Fibroblast of mammary gland (primary cell): ENCODE data around the gene RAB28.
A peak's percentile ranks its signal among the peaks of the same experiment; 100 is the strongest.

Source experiments
- DNase-seq: peaks from one replicate; pipeline ENCODE4 v3.0.0-alpha.2; 2010; ENCODE audit warnings: low read depth
- H3K4me3 ChIP-seq: 2 replicates; pipeline ENCODE4 v1.5.1; 2011; ENCODE audit warnings: low read depth, mild to moderate bottlenecking, low read length, moderate library complexity; ENCODE audit not compliant: control insufficient read depth
- TF ChIP-seq, protein P1 (sequence below): conservative IDR thresholded peaks from 2 replicates; pipeline ENCODE4 v1.5.1; 2011; ENCODE audit warnings: low read depth, low read length, inconsistent platforms; ENCODE audit not compliant: control insufficient read depth, insufficient read depth

Gene RAB28

DNA sequence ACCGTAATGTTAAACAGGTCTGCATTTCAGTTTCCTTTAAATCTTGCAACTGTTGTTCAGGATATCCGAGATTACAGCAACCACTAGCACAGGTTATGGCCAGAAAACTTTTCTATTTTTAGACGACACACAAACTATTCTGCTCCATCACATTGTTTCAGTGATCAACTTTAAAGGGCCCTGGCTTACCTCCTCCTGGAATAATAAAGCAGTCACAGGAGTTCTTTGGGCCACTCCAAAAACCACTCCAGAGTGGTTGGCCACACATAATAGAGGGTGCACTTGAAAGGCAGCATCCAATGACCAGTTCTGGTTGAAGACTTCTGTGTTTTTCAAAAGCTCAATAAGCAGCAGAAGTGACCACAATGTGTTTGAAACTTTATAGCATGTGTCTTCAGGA is 118.9 kb downstream of the RAB28 start:
- no peak for DNase-seq
- TF ChIP-seq, protein P1, sequence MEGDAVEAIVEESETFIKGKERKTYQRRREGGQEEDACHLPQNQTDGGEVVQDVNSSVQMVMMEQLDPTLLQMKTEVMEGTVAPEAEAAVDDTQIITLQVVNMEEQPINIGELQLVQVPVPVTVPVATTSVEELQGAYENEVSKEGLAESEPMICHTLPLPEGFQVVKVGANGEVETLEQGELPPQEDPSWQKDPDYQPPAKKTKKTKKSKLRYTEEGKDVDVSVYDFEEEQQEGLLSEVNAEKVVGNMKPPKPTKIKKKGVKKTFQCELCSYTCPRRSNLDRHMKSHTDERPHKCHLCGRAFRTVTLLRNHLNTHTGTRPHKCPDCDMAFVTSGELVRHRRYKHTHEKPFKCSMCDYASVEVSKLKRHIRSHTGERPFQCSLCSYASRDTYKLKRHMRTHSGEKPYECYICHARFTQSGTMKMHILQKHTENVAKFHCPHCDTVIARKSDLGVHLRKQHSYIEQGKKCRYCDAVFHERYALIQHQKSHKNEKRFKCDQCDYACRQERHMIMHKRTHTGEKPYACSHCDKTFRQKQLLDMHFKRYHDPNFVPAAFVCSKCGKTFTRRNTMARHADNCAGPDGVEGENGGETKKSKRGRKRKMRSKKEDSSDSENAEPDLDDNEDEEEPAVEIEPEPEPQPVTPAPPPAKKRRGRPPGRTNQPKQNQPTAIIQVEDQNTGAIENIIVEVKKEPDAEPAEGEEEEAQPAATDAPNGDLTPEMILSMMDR: no peak
- H3K4me3 ChIP-seq: no peak overlapping the region

DNA sequence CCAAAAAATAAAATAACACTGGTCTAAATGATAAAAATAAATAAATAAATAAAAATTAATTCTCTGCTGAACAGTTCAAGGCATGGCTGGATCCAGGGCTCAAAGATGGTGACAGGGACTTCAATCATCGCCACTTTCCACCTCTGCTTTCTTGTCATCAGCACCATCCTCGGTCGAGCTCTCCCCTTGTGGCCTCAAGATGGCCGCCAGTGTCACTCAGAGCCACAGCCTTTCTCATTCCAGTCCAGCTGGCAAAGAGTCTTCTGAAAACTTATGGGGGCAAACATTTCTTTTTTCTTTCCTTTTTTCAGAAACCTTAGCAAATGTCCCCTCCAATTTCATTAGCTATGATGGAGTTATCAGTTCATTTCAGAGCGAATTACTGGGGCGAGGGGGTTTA is 119.5 kb downstream of the RAB28 start:
- TF ChIP-seq, protein P1: no peak
- H3K4me3 ChIP-seq: no peak overlapping the region
- DNase-seq: no peak

DNA sequence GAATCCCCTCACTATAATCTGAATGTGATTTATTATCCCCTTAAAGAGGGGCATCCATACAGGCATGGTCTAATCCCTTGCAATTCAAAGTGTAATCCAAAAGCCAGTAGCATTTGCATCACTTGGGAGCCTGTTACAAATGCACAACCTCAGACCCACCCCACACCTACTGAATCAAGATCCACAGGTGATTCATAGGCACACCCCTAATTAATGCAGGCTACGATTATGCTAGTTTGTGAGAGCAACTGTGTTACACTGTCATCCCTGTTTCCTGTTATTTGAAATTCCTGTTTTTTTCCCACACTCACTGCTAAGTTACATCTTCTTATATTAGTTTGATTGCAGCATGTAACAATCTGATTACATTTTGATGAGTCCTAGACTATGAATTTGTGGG is 120.0 kb downstream of the RAB28 start:
- no peak overlapping the region for H3K4me3 ChIP-seq
- no peak for DNase-seq
- TF ChIP-seq, protein P1: no peak

DNA sequence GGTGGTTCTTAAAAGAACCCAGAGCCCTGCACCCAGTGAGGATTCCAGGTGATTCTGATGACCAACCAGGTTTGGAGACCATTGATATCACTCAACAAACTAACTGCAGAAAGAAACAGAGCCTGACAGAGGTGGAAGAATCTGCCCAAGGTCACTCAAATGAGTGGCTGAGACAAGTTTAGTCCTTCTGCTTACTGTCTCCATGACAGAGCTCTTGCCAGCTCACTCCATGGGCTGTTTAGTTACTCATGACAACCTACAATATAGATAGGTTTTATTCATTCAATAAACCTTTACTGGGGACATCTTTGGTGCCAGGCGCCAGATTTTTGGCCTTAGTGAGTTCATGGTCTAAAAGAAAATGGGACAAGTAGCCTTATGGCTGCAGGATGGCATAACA is 124.3 kb downstream of the RAB28 start:
- TF ChIP-seq, protein P1: no peak

DNA sequence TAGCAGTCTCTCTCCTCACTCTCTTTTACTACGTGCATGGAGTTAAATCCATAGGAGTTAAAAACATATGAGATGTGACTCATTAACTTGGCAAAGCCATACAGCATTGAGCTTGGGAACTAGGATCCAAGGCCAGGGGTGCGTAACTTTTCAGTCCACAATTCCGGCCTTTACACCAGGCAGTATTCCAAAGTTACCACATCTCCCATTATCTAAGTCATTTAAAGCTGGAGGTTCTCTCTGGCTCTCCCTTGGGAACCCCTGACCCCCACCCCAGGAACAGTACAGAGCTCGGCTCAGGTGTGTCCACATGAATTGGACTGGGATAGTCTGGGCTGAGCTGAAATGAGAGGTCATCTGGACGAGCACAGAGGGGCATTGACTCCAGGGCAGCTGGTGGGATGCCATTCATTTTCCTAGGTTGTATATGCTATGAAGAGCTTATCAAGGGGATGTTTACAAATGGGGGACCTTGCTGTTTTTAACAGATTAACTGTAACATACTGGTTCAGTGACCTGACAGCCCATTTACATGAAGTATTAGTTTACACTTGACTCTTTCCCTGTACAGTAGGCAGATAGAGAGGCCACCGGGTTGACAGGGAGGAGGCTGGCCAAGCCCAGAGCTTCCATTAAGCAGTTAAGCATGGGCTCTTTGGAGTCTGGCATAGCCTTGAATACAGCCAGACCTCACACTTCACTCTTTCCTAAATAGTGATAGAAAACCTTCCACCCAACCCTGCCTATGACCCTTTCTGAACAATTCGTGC is 128.8 kb downstream of the RAB28 start:
- DNase-seq: peak; percentile 60
- H3K4me3 ChIP-seq: no peak overlapping the region
- TF ChIP-seq, protein P1: no peak

More for the DNA sequence above, 124.3 kb downstream of the RAB28 start:
- no peak for DNase-seq
- no peak overlapping the region for H3K4me3 ChIP-seq

DNA sequence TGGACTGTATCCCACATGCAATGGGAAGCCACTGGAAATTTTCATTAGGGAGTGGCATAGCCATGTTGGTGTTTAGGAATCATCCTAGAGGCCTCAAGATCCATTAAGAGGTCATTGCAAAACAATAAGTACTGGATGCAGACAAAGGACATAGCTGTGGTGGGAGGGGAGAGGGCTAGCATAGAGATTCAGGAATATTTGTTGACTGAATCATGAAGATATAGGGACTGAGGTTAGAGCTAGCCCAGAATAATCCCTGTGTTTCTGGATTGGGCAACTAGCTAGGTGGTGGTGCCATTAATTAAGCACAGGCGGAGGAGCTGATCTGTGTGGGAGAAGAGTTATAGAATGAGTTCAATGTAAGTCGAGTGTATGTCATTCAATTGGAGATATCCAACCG is 135.0 kb downstream of the RAB28 start:
- peak; percentile 49 for DNase-seq
- TF ChIP-seq, protein P1: no peak
- H3K4me3 ChIP-seq: no peak overlapping the region
